ENCODE measurements around the gene ZNF358.

The ZNF358 gene

DNA sequence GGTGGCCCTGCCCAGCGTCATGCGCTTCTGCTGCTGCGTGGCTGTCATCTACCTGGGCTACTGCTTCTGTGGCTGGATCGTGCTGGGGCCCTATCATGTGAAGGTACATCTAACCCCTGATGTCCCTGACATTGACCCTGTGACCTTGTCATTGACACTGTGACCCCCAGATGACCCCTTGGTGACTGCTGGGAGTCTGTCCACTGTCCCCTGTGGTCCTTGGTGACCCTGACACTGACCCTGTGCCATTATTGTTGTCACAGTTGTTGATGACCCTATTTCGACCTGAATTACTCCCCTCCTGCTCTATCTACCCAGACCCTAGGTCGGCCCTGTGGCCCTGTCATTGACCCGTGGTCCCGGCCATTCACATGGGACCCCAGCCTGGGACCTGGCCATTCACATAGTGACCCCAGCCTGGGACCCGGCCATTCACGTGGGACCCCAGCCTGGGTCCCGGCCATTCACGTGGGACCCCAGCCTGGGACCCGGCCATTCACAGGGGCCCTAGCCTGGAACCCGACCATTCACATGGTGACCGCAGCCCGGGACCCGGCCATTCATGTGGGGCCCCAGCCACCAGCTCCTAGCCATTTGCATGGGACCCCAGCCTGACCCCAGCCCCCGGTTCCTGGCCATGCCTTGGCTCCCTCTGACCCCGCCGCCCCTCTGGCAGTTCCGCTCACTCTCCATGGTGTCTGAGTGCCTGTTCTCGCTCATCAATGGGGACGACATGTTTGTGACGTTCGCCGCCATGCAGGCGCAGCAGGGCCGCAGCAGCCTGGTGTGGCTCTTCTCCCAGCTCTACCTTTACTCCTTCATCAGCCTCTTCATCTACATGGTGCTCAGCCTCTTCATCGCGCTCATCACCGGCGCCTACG lies 13.9 kb downstream of the ZNF358 start:
- Histone ChIP-seq H3K79me2 (ENCODE audit: low read length) (no peaks in the 10 kb centered on the region), H3F3A (ENCODE audit: insufficient read depth, low read length) (0 out of 2 replicates have a peak, but pooled peaks cover 2% of the 10 kb centered on the region), H3K9me2 (replicated peaks; ENCODE audit: insufficient read depth, low read length) (no peaks in the 10 kb centered on the region), H3K4me2 (ENCODE audit: low read depth, low read length) (no peak overlapping the region), H3K4me1 (ENCODE audit: low read length) (no peaks in the 10 kb centered on the region), H3K36me3 (replicated peaks; ENCODE audit: insufficient read depth, low read length) (no peaks in the 10 kb centered on the region), H4K20me1 (ENCODE audit: insufficient read depth, low read length) (no peaks in the 10 kb centered on the region), H3K27me3 (replicated peaks; ENCODE audit: insufficient read depth, low read length) (no peaks in the 10 kb centered on the region), H3K9me3 (replicated peaks; ENCODE audit: insufficient read depth, low read length) (no peaks in the 10 kb centered on the region), H3K27ac (ENCODE audit: low read length) (no peak overlapping the region), H3K9ac (ENCODE audit: low read length) (no peak overlapping the region), H2AFZ (ENCODE audit: low read length) (no peak overlapping the region), H3K4me3 (ENCODE audit: low read length) (no peak overlapping the region)
- no peak for TF ChIP-seq EZH2phosphoT487 (IDR thresholded peaks at IDR 0.05; ENCODE audit: low read length)
- TF ChIP-seq, protein P1, sequence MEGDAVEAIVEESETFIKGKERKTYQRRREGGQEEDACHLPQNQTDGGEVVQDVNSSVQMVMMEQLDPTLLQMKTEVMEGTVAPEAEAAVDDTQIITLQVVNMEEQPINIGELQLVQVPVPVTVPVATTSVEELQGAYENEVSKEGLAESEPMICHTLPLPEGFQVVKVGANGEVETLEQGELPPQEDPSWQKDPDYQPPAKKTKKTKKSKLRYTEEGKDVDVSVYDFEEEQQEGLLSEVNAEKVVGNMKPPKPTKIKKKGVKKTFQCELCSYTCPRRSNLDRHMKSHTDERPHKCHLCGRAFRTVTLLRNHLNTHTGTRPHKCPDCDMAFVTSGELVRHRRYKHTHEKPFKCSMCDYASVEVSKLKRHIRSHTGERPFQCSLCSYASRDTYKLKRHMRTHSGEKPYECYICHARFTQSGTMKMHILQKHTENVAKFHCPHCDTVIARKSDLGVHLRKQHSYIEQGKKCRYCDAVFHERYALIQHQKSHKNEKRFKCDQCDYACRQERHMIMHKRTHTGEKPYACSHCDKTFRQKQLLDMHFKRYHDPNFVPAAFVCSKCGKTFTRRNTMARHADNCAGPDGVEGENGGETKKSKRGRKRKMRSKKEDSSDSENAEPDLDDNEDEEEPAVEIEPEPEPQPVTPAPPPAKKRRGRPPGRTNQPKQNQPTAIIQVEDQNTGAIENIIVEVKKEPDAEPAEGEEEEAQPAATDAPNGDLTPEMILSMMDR (IDR thresholded peaks at IDR 0.05; ENCODE audit: low read length) = no peak
- TF ChIP-seq EZH2 (optimal IDR thresholded peaks at IDR 0.05; ENCODE audit: low read depth, low read length) = no peak
- no peak for DNase-seq

DNA sequence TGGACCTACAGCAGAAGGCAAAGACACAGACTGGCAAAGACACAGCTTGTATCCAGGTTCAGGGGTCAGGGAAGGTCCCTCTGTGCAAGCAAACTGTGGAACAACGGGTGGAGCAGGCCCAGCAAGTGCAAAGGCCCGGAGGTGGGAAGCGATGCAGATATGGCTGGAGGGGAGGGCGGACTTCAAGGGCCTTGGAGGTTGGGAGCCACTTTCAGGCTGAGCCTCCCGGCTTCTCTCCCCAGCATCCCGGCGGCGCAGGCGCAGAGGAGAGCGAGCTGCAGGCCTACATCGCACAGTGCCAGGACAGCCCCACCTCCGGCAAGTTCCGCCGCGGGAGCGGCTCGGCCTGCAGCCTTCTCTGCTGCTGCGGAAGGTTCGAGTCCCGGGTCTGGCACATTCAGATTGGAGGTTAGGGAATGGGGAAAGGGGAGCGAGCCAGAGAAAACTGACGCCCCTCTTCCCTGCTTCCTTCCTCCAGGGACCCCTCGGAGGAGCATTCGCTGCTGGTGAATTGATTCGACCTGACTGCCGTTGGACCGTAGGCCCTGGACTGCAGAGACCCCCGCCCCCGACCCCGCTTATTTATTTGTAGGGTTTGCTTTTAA lies 17.5 kb downstream of the ZNF358 start:
- peak overlapping the region; percentile 94 for H3K4me3 ChIP-seq (ENCODE audit: low read length)
- peak overlapping the region; percentile 99 for H2AFZ ChIP-seq (ENCODE audit: low read length)
- no peak for DNase-seq

GRCh38 chr19:7533925-7534480 lies 18.1 kb downstream of the ZNF358 start:
- DNase-seq = peak; percentile 92
- H2AFZ ChIP-seq (ENCODE audit: low read length) = peak overlapping the region; percentile 99
- H3K9ac ChIP-seq (ENCODE audit: low read length) = peak overlapping the region; percentile 73; the same call in 1 of the 2 replicates

More for the DNA sequence above, 17.5 kb downstream of the ZNF358 start:
- Histone ChIP-seq H3K79me2 (ENCODE audit: low read length) (no peaks in the 10 kb centered on the region), H3K36me3 (replicated peaks; ENCODE audit: insufficient read depth, low read length) (no peaks in the 10 kb centered on the region), H3K4me1 (ENCODE audit: low read length) (peaks cover 5% of the 10 kb centered on the region), H3K9me3 (replicated peaks; ENCODE audit: insufficient read depth, low read length) (no peaks in the 10 kb centered on the region), H3K27ac (ENCODE audit: low read length) (no peak overlapping the region), H3K27me3 (replicated peaks; ENCODE audit: insufficient read depth, low read length) (no peaks in the 10 kb centered on the region), H3K9me2 (replicated peaks; ENCODE audit: insufficient read depth, low read length) (no peaks in the 10 kb centered on the region), H4K20me1 (ENCODE audit: insufficient read depth, low read length) (no peaks in the 10 kb centered on the region), H3K4me2 (ENCODE audit: low read depth, low read length) (peak overlapping the region; percentile 94), H3K9ac (ENCODE audit: low read length) (peak overlapping the region; percentile 73; the same call in 1 of the 2 replicates), H3F3A (ENCODE audit: insufficient read depth, low read length) (0 out of 2 replicates have a peak, but pooled peaks cover 2% of the 10 kb centered on the region)
- TF ChIP-seq EZH2 (optimal IDR thresholded peaks at IDR 0.05; ENCODE audit: low read depth, low read length) (no peak), EZH2phosphoT487 (IDR thresholded peaks at IDR 0.05; ENCODE audit: low read length) (no peak)
- TF ChIP-seq, protein P1 (IDR thresholded peaks at IDR 0.05; ENCODE audit: low read length) = no peak

More at GRCh38 chr19:7533925-7534480, 18.1 kb downstream of the ZNF358 start:
- Histone ChIP-seq H3K4me1 (ENCODE audit: low read length) (peaks cover 5% of the 10 kb centered on the region), H3K36me3 (replicated peaks; ENCODE audit: insufficient read depth, low read length) (no peaks in the 10 kb centered on the region), H3K27me3 (replicated peaks; ENCODE audit: insufficient read depth, low read length) (no peaks in the 10 kb centered on the region), H3K79me2 (ENCODE audit: low read length) (no peaks in the 10 kb centered on the region), H3K9me2 (replicated peaks; ENCODE audit: insufficient read depth, low read length) (no peaks in the 10 kb centered on the region), H3K4me2 (ENCODE audit: low read depth, low read length) (peak overlapping the region; percentile 94), H3K4me3 (ENCODE audit: low read length) (peak overlapping the region; percentile 94), H3K27ac (ENCODE audit: low read length) (no peak overlapping the region), H3K9me3 (replicated peaks; ENCODE audit: insufficient read depth, low read length) (no peaks in the 10 kb centered on the region), H4K20me1 (ENCODE audit: insufficient read depth, low read length) (no peaks in the 10 kb centered on the region), H3F3A (ENCODE audit: insufficient read depth, low read length) (0 out of 2 replicates have a peak, but pooled peaks cover 2% of the 10 kb centered on the region)
- TF ChIP-seq EZH2 (optimal IDR thresholded peaks at IDR 0.05; ENCODE audit: low read depth, low read length) = no peak
- TF ChIP-seq, protein P1 (IDR thresholded peaks at IDR 0.05; ENCODE audit: low read length) = no peak
- TF ChIP-seq EZH2phosphoT487 (IDR thresholded peaks at IDR 0.05; ENCODE audit: low read length) = no peak
